ENCODE results near the gene KCNIP1. TPM values are rescaled to one million over a fixed set of nuclear protein-coding genes. Genes with fewer than 3 reads are reported as not detected.

Gene KCNIP1
- total and polyA plus RNA-seq, 2 of the 8 experiments (the other 6 are each of a cell fraction or from before 2014, with no cell fraction given) = 0.52 to 0.83 TPM

GRCh38 chr5:170517411-170517810, 13.6 kb downstream of the KCNIP1 start:
- H2BK12ac ChIP-seq (ENCODE audit: low read depth, low read length) = no peak overlapping the region
- WGBS, 2 experiments (ENCODE audit: extremely low coverage in 1 of 2, insufficient coverage in 1 of 2, insufficient read length in 1 of 2, insufficient replicate concordance in 2 of 2, low coverage in 1 of 2, low lambda C conversion rate in 2 of 2, missing lambda C conversion rate in 1 of 2) = 91% methylated on average over 2 of the region's 2 CpGs; no CpG with 5 or more reads in 1 of the 2 experiments
- no peak overlapping the region for H4K8ac ChIP-seq (ENCODE audit: extremely low read depth, insufficient read depth, low read length)
- H3K56ac ChIP-seq (replicated peaks; ENCODE audit: insufficient read length, low read depth, low read length) = no peak overlapping the region
- H2BK5ac ChIP-seq (ENCODE audit: low read depth, low read length) = no peak overlapping the region
- no peaks in the 10 kb centered on the region for H3K9me3 ChIP-seq (ENCODE audit: insufficient read depth in 2 of 2, low read depth in 1 of 2, low read length in 1 of 2)
- H4K20me1 ChIP-seq (replicated peaks in 1 of 2; ENCODE audit: control insufficient read depth in 1 of 2, insufficient read depth in 2 of 2, low read length in 2 of 2) = peaks cover 0 to 5% of the 10 kb centered on the region in 2 experiments
- H3K79me2 ChIP-seq (ENCODE audit: control insufficient read depth in 1 of 2, insufficient read depth in 2 of 2, low read length in 2 of 2) = no peaks in the 10 kb centered on the region
- H3K79me1 ChIP-seq (ENCODE audit: low read depth, low read length) = no peaks in the 10 kb centered on the region
- no peaks in the 10 kb centered on the region for H3K36me3 ChIP-seq (ENCODE audit: control insufficient read depth in 2 of 4, insufficient read depth in 4 of 4, low read length in 3 of 4)
- no peak overlapping the region for H3K9ac ChIP-seq (replicated peaks in 1 of 4; ENCODE audit: extremely low read depth in 1 of 4, low read depth in 3 of 4, low read length in 3 of 4)
- DNase-seq (ENCODE audit: low read depth in 1 of 2, low spot score in 2 of 2) (no peak), FAIRE-seq (no peak)
- no peak overlapping the region for H3K27ac ChIP-seq (ENCODE audit: low read depth, low read length)
- H2BK15ac ChIP-seq (ENCODE audit: low read length) = no peak overlapping the region
- H3K14ac ChIP-seq (ENCODE audit: insufficient read length) = no peak overlapping the region
- no peak overlapping the region for H2BK20ac ChIP-seq (ENCODE audit: low read length)
- H2BK120ac ChIP-seq (replicated peaks; ENCODE audit: low read depth, low read length) = no peak overlapping the region
- H3K27me3 ChIP-seq (replicated peaks in 1 of 4; ENCODE audit: control insufficient read depth in 3 of 4, extremely low read depth in 1 of 4, insufficient read depth in 3 of 4, low read length in 3 of 4) = peaks cover 0 to 2% (median 0%) of the 10 kb centered on the region in 4 experiments; a peak in 1 of 7 replicates
- no peak overlapping the region for H4K91ac ChIP-seq (replicated peaks; ENCODE audit: insufficient read length, low read length)
- ChIA-PET POLR2A (ENCODE audit: partially characterized antibody) (no interaction called here), CTCF (ENCODE audit: partially characterized antibody) (no interaction called here)
- no peak overlapping the region for H2AFZ ChIP-seq (ENCODE audit: low read length)
- H3K4me3 ChIP-seq (ENCODE audit: extremely low read depth in 1 of 4, insufficient read depth in 2 of 4, low read depth in 3 of 4, low read length in 4 of 4) = no peak overlapping the region
- TF ChIP-seq SIN3A (conservative IDR thresholded peaks at IDR 0.05 in 1 of 2, IDR thresholded peaks at IDR 0.05 in 1 of 2; ENCODE audit: low read depth in 1 of 2, low read length in 2 of 2) = no peak
- TF ChIP-seq ZNF274 (IDR thresholded peaks at IDR 0.05; ENCODE audit: borderline replicate concordance, extremely low read depth, low read length) = no peak
- no peak for TF ChIP-seq CTCF (IDR thresholded peaks at IDR 0.05; ENCODE audit: control extremely low read depth in 1 of 3, insufficient read depth in 1 of 3, low read depth in 1 of 3, low read length in 3 of 3)
- no peak for TF ChIP-seq PHF8 (conservative IDR thresholded peaks at IDR 0.05; ENCODE audit: low read depth, low read length)
- no peak for TF ChIP-seq E2F6 (IDR thresholded peaks at IDR 0.05)
- TF ChIP-seq TCF12 (IDR thresholded peaks at IDR 0.05; ENCODE audit: low read depth, low read length) = no peak
- no peak for TF ChIP-seq ATF3 (IDR thresholded peaks at IDR 0.05; ENCODE audit: insufficient read depth, low read depth, low read length)
- TF ChIP-seq POU5F1 (IDR thresholded peaks at IDR 0.05; ENCODE audit: low read depth, low read length) = no peak
- peaks cover 7% of the 10 kb centered on the region; the same call in 1 of the 2 replicates for H3K23me2 ChIP-seq (ENCODE audit: low read depth, low read length)
- no peak overlapping the region for H3K4me2 ChIP-seq (ENCODE audit: insufficient read depth in 1 of 2, low read depth in 2 of 2, low read length in 2 of 2)
- no peak overlapping the region for H3K23ac ChIP-seq (ENCODE audit: insufficient read length)
- no peak overlapping the region for H3K18ac ChIP-seq (ENCODE audit: extremely low read depth, low read length)
- H3K4me1 ChIP-seq (replicated peaks in 1 of 4; ENCODE audit: control insufficient read depth in 3 of 4, insufficient read depth in 4 of 4, low read length in 3 of 4) = peaks cover 2 to 5% (median 3%) of the 10 kb centered on the region in 4 experiments; a peak in 5 of 7 replicates
- no peak overlapping the region for H3K4ac ChIP-seq (replicated peaks; ENCODE audit: insufficient read length, low read depth, low read length)
- no peak overlapping the region for H2AK5ac ChIP-seq (ENCODE audit: low read depth, low read length)
- H4K5ac ChIP-seq (ENCODE audit: insufficient read length, low read depth, low read length) = no peak overlapping the region

Data from H1 (cell line).